Measurements from ENCODE around the gene EN2. TPM values are rescaled to one million over a fixed set of nuclear protein-coding genes. Genes with fewer than 3 reads are reported as not detected.

EN2 gene
- total RNA-seq, 1 experiment from 2014 or later = 1.5 TPM

GRCh38 chr7:155496267-155497005, 38.5 kb downstream of the EN2 start:
- in situ Hi-C loops (cut with HindIII; ENCODE audit: low pct_unique_long_range_greater_than_20kb, low sequenced_read_pairs) = no loop called here
- POLR2A ChIA-PET = no interaction called here
- CTCF ChIA-PET = no interaction called here
- intact Hi-C loops (cut with micrococcal nuclease; ENCODE audit: unreplicated experiment) = no loop called here
- ATAC-seq = no peak
- no peaks in the 10 kb centered on the region for H3K36me3 ChIP-seq (ENCODE audit: control insufficient read depth, insufficient read depth, low read length)
- H3K4me3 ChIP-seq (ENCODE audit: low read depth in 2 of 2, low read length in 2 of 2) = no peak overlapping the region
- H3K27me3 ChIP-seq (ENCODE audit: control insufficient read depth, insufficient read depth, low read length) = peaks cover 26% of the 10 kb centered on the region
- BruUV-seq (replicated peaks) = no TSS peak
- TF ChIP-seq POLR2AphosphoS5 (IDR thresholded peaks at IDR 0.05; ENCODE audit: low read depth, low read length) (no peak), SIN3A (IDR thresholded peaks at IDR 0.05; ENCODE audit: borderline replicate concordance, insufficient read depth, low read depth, low read length) (no peak), REST (IDR thresholded peaks at IDR 0.05; ENCODE audit: insufficient read depth in 1 of 2, low read depth in 2 of 2, low read length in 1 of 2) (no peak), CTCF (IDR thresholded peaks at IDR 0.05) (no peak), TCF7L2 (IDR thresholded peaks at IDR 0.05; ENCODE audit: low read depth, low read length) (no peak)
- no peaks in the 10 kb centered on the region for H3K9me3 ChIP-seq (ENCODE audit: control insufficient read depth, insufficient read depth, low read depth, low read length)
- no peak for DNase-seq (ENCODE audit: low read depth, low spot score)
- no peak overlapping the region for H3K27ac ChIP-seq (ENCODE audit: low read length)
- no peaks in the 10 kb centered on the region for H3K4me1 ChIP-seq (ENCODE audit: control insufficient read depth, insufficient read depth, low read length)

GRCh38 chr7:155497149-155497901, 39.4 kb downstream of the EN2 start:
- TF ChIP-seq SIN3A (IDR thresholded peaks at IDR 0.05; ENCODE audit: borderline replicate concordance, insufficient read depth, low read depth, low read length) = no peak
- ATAC-seq (no peak), DNase-seq (ENCODE audit: low read depth, low spot score) (no peak)
- Histone ChIP-seq H3K27ac (ENCODE audit: low read length) (no peak overlapping the region), H3K4me3 (ENCODE audit: low read depth in 2 of 2, low read length in 2 of 2) (no peak overlapping the region), H3K4me1 (ENCODE audit: control insufficient read depth, insufficient read depth, low read length) (no peaks in the 10 kb centered on the region), H3K36me3 (ENCODE audit: control insufficient read depth, insufficient read depth, low read length) (no peaks in the 10 kb centered on the region), H3K27me3 (ENCODE audit: control insufficient read depth, insufficient read depth, low read length) (peaks cover 28% of the 10 kb centered on the region), H3K9me3 (ENCODE audit: control insufficient read depth, insufficient read depth, low read depth, low read length) (no peaks in the 10 kb centered on the region)
- intact Hi-C loops (cut with micrococcal nuclease; ENCODE audit: unreplicated experiment) = no loop called here
- BruUV-seq (replicated peaks) = no TSS peak
- ChIA-PET CTCF (no interaction called here), POLR2A (no interaction called here)
- in situ Hi-C loops (cut with HindIII; ENCODE audit: low pct_unique_long_range_greater_than_20kb, low sequenced_read_pairs) = no loop called here

- no TSS peak for BruUV-seq (replicated peaks)
- POLR2A ChIA-PET = no interaction called here
- Histone ChIP-seq H3K4me1 (ENCODE audit: control insufficient read depth, insufficient read depth, low read length) (no peaks in the 10 kb centered on the region), H3K36me3 (ENCODE audit: control insufficient read depth, insufficient read depth, low read length) (no peaks in the 10 kb centered on the region), H3K27me3 (ENCODE audit: control insufficient read depth, insufficient read depth, low read length) (peaks cover 70% of the 10 kb centered on the region), H3K27ac (ENCODE audit: low read length) (no peak overlapping the region), H3K9me3 (ENCODE audit: control insufficient read depth, insufficient read depth, low read depth, low read length) (no peaks in the 10 kb centered on the region), H3K4me3 (ENCODE audit: low read depth in 2 of 2, low read length in 2 of 2) (no peak overlapping the region)
- no peak for TF ChIP-seq CTCF (IDR thresholded peaks at IDR 0.05)
- TF ChIP-seq TCF7L2 (IDR thresholded peaks at IDR 0.05; ENCODE audit: low read depth, low read length) = no peak
- TF ChIP-seq REST (IDR thresholded peaks at IDR 0.05; ENCODE audit: insufficient read depth in 1 of 2, low read depth in 2 of 2, low read length in 1 of 2) = no peak
- no peak for TF ChIP-seq SIN3A (IDR thresholded peaks at IDR 0.05; ENCODE audit: borderline replicate concordance, insufficient read depth, low read depth, low read length)
- TF ChIP-seq POLR2AphosphoS5 (IDR thresholded peaks at IDR 0.05; ENCODE audit: low read depth, low read length) = no peak
- no peak for ATAC-seq
- CTCF ChIA-PET = no interaction called here
- intact Hi-C loops (cut with micrococcal nuclease; ENCODE audit: unreplicated experiment) (no loop called here), in situ Hi-C loops (cut with HindIII; ENCODE audit: low pct_unique_long_range_greater_than_20kb, low sequenced_read_pairs) (no loop called here)
- no peak for DNase-seq (ENCODE audit: low read depth, low spot score)
These were observed 47.5 kb downstream of the EN2 start for GRCh38 chr7:155505422-155505793.

Data from Panc1 (cell line).